OCI-LY1 (cell line): ENCODE measurements around the gene BABAM1.

Source experiments
- CTCF ChIP-seq: fragments of 200-600 bp; sonication (generic), shearing (Covaris generic); IDR thresholded peaks from 2 replicates; pipeline ENCODE4 v1.5.1; 2017; ENCODE audit warnings: mild to moderate bottlenecking, antibody characterized with exemption, low read length, moderate library complexity, mixed read lengths
- EZH2 ChIP-seq: fragments of 200-600 bp; sonication (generic), shearing (Covaris generic); IDR thresholded peaks from 2 replicates; pipeline ENCODE4 v1.8.0; 2017; ENCODE audit warnings: borderline replicate concordance, mixed run types, mild to moderate bottlenecking, antibody characterized with exemption, low read length, moderate library complexity, mixed read lengths

DNA sequence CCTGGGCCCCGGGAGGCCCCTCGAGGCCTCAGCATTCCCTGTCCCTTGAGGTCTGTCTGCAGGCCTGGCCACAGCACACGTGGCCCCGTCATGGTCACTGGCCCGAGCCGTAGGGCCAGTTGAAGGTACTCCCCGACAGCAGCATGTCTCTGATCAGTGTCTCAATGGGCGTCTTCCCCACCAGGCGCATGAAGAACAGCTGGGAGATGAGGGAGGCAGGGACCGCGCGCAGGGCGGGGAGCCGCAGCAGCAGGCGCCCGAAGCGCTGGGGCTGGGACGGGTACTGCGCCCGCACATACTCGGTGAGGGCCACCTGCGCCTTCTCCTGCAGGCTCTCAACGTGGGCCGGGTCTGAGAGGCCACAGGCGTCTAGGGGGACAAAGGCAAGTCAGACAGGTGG lies 35.0 kb upstream of the BABAM1 start:
- TF ChIP-seq CTCF = no peak
- no peak for TF ChIP-seq EZH2
